22Rv1 (cell line): ENCODE data around the gene TNNT3.

ENCODE experiments used
- ZFX ChIP-seq: fragments of 450-650 bp; IDR thresholded peaks from 2 replicates; pipeline ENCODE4 v1.6.1; 2017; ENCODE audit warnings: antibody characterized with exemption, borderline replicate concordance
- TF ChIP-seq, protein P1 (sequence below): fragments of 450-650 bp; IDR thresholded peaks from 2 replicates; pipeline ENCODE4 v1.5.1; 2017; ENCODE audit warnings: mild to moderate bottlenecking

DNA sequence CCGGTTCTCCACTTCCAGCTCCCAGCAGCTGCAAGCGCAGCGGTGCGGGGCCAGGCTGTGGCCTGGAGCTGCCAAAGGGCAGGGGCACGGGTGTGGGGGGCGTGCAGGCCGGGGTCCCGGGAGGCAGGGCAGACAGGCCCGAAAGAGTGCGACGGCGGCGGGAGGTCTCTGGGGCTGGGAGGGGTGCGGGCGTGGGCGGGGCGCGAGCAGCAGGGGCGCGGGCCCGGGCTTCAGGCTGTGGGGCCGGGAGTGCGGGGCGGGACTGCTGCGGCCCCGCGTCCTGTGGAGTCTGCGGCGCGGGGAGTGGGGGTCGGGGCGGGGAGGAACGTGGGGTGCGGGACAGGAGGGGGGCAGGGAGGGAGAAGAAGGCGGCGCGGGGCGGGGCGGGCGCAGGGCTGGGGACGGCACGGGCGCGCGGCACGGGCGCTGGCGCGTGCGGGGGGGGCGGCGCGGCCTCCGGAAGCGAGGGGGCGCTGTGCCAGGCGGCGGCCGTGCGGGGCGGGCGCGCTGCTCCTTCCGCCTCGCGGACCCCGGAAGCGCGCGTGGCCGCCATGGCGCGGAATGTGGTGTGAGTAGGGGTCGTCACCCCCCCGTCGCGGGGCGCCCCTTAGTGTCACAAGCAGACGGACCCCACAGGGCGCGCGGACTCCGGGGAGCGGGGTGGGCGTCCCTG lies 27.4 kb downstream of the TNNT3 start, which contains the start of gene MRPL23:
- TF ChIP-seq, protein P1, sequence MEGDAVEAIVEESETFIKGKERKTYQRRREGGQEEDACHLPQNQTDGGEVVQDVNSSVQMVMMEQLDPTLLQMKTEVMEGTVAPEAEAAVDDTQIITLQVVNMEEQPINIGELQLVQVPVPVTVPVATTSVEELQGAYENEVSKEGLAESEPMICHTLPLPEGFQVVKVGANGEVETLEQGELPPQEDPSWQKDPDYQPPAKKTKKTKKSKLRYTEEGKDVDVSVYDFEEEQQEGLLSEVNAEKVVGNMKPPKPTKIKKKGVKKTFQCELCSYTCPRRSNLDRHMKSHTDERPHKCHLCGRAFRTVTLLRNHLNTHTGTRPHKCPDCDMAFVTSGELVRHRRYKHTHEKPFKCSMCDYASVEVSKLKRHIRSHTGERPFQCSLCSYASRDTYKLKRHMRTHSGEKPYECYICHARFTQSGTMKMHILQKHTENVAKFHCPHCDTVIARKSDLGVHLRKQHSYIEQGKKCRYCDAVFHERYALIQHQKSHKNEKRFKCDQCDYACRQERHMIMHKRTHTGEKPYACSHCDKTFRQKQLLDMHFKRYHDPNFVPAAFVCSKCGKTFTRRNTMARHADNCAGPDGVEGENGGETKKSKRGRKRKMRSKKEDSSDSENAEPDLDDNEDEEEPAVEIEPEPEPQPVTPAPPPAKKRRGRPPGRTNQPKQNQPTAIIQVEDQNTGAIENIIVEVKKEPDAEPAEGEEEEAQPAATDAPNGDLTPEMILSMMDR: no peak
- TF ChIP-seq ZFX: no peak
